Thoracic aorta (tissue), 2 donors: ENCODE results near the gene LEUTX. TPM values are rescaled to one million over a fixed set of nuclear protein-coding genes. Genes with fewer than 3 reads are reported as not detected.
"Not testable (repeated sequence)": the region's sequence is repeated elsewhere in the genome, so short reads cannot be mapped to it uniquely, and the experiment has no call there.

Experiments
- ATAC-seq: fragments of 150-250 bp; one replicate; pipeline ENCODE4 v1.8.0; 2017; ENCODE audit warnings: low read depth; ENCODE audit not compliant: insufficient number of reproducible peaks, low FRiP score
- DNase-seq: peaks from one replicate; pipeline ENCODE4 v3.0.0-alpha.2; 2020; ENCODE audit warnings: low spot score
- H3K27ac ChIP-seq, 2 donors: fragments of 200-600 bp; sonication (generic); 1 replicate in 1 of 2; 2 replicates in 1 of 2; pipeline ENCODE4 v1.5.1; 2016; ENCODE audit warnings: mild to moderate bottlenecking in 2 of 2, moderate library complexity in 2 of 2
- H3K27me3 ChIP-seq: fragments of 200-600 bp; sonication (generic); replicated peaks from 2 replicates; pipeline ENCODE4 v1.6.0; 2016; ENCODE audit warnings: mild to moderate bottlenecking; ENCODE audit not compliant: insufficient read depth
- H3K36me3 ChIP-seq: fragments of 200-600 bp; sonication (generic); one replicate; pipeline ENCODE4 v1.5.1; 2016
- H3K4me1 ChIP-seq, 2 donors: fragments of 200-600 bp; sonication (generic); 1 replicate in 1 of 2; 2 replicates in 1 of 2; pipeline versions ENCODE4 v1.5.1 to v1.6.0; 2016; ENCODE audit warnings: low read depth in 2 of 2, mild to moderate bottlenecking in 1 of 2; ENCODE audit not compliant: control insufficient read depth in 1 of 2
- H3K4me3 ChIP-seq: fragments of 200-600 bp; sonication (generic); 2 replicates; pipeline ENCODE4 v1.5.1; 2016; ENCODE audit warnings: mild to moderate bottlenecking
- H3K9me3 ChIP-seq: fragments of 200-600 bp; sonication (generic); 2 replicates; pipeline ENCODE4 v1.5.1; 2016
- CTCF ChIP-seq: fragments of 200-600 bp; sonication (generic); IDR thresholded peaks from one replicate; pipeline ENCODE4 v1.5.1; 2019; ENCODE audit warnings: antibody characterized with exemption
- total RNA-seq, 2 donors: library from RNA; depleted of rRNA; stranded (reverse); fragments of >200 nt; gene quantifications; one replicate each; pipeline versions ENCODE4 v1.1.0 to v1.2.3, GENCODE V29; 2016

The LEUTX gene
- total RNA-seq, 2 donors from 2014 or later, result not detected

- Histone ChIP-seq H3K27ac (no peak overlapping the region), H3K9me3 (no peaks in the 10 kb centered on the region), H3K27me3 (no peaks in the 10 kb centered on the region), H3K4me1 (no peaks in the 10 kb centered on the region), H3K4me3 (no peak overlapping the region), H3K36me3 (no peaks in the 10 kb centered on the region)
- no peak for DNase-seq
- no peak for TF ChIP-seq CTCF
- ATAC-seq, result no peak
These were observed 29.3 kb downstream of the LEUTX start for GRCh38 chr19:39807846-39808364.

GRCh38 chr19:39808688-39809087 is 30.0 kb downstream of the LEUTX start:
- H3K36me3 ChIP-seq, H3K9me3 ChIP-seq, ATAC-seq: not testable (repeated sequence)

GRCh38 chr19:39809368-39809767 is 30.7 kb downstream of the LEUTX start:
- no peak overlapping the region for H3K4me3 ChIP-seq
- no peaks in the 10 kb centered on the region for H3K27me3 ChIP-seq
- H3K4me1 ChIP-seq, result no peaks in the 10 kb centered on the region
- DNase-seq, result no peak
- no peaks in the 10 kb centered on the region for H3K36me3 ChIP-seq
- ATAC-seq, result no peak
- no peaks in the 10 kb centered on the region for H3K9me3 ChIP-seq
- no peak overlapping the region for H3K27ac ChIP-seq
- TF ChIP-seq CTCF, result no peak

More at GRCh38 chr19:39808688-39809087, 30.0 kb downstream of the LEUTX start:
- H3K4me3 ChIP-seq, H3K27me3 ChIP-seq, H3K4me1 ChIP-seq, H3K27ac ChIP-seq, DNase-seq: not testable (repeated sequence)

GRCh38 chr19:39810424-39810823 is 31.8 kb downstream of the LEUTX start:
- DNase-seq (no peak), ATAC-seq (no peak)
- Histone ChIP-seq H3K27me3 (no peaks in the 10 kb centered on the region), H3K27ac (no peak overlapping the region), H3K9me3 (no peaks in the 10 kb centered on the region), H3K4me3 (no peak overlapping the region), H3K36me3 (no peaks in the 10 kb centered on the region), H3K4me1 (no peaks in the 10 kb centered on the region)
- TF ChIP-seq CTCF, result no peak

- H3K27ac ChIP-seq, result no peak overlapping the region
- ATAC-seq (no peak), DNase-seq (no peak)
- H3K4me3 ChIP-seq, result no peak overlapping the region
- H3K4me1 ChIP-seq, result no peaks in the 10 kb centered on the region
- no peaks in the 10 kb centered on the region for H3K9me3 ChIP-seq
- TF ChIP-seq CTCF, result no peak
- H3K36me3 ChIP-seq, result no peaks in the 10 kb centered on the region
- H3K27me3 ChIP-seq, result no peaks in the 10 kb centered on the region
These were observed 32.4 kb downstream of the LEUTX start for GRCh38 chr19:39811064-39811463.
